Caco-2 (cell line): ENCODE data around the gene BABAM2. TPM values are rescaled to one million over a fixed set of nuclear protein-coding genes. Genes with fewer than 3 reads are reported as not detected.

Experiments
- BruUV-seq: library from RNA; stranded (reverse); fragments of 400-500 nt; replicated peaks from 2 replicates; lab custom pipeline; 2021; lab: Mats Ljungman, UMichigan
- CTCF ChIA-PET: fragments of 300-600 bp; sonication (Branson Sonifier 250); formaldehyde crosslinking; loops from one replicate; lab custom pipeline; 2022; ENCODE audit warnings: antibody characterized with exemption; lab: Charles Lee
- POLR2A ChIA-PET: fragments of 300-600 bp; sonication (Branson Sonifier 250); formaldehyde crosslinking; loops from one replicate; lab custom pipeline; 2022; ENCODE audit warnings: antibody characterized with exemption; lab: Charles Lee
- DNase-seq, 2 experiments: peaks; one replicate each; pipeline versions ENCODE4 v3.0.0 to v3.0.0-alpha.2; 2020 to 2022
- H3K27me3 ChIP-seq: replicated peaks from 2 replicates; pipeline ENCODE4 v1.6.0; 2011; ENCODE audit warnings: low read length; ENCODE audit not compliant: control insufficient read depth, insufficient read depth
- H3K36me3 ChIP-seq: 2 replicates; pipeline ENCODE4 v1.5.1; 2011; ENCODE audit warnings: low read length; ENCODE audit not compliant: control insufficient read depth, insufficient read depth
- H3K4me1 ChIP-seq: fragments of 250-450 bp; sonication (Bioruptor Pico); 2 replicates; pipeline ENCODE4 v1.5.1; 2020; ENCODE audit warnings: mild to moderate bottlenecking
- H3K4me3 ChIP-seq: 2 replicates; pipeline ENCODE4 v1.5.1; 2011; ENCODE audit warnings: low read depth, mild to moderate bottlenecking, control low read depth, low read length
- H3K9me3 ChIP-seq: fragments of 250-450 bp; sonication (Bioruptor Pico); 2 replicates; pipeline ENCODE4 v1.5.1; 2020; ENCODE audit warnings: mild to moderate bottlenecking, moderate library complexity
- H3K27ac Mint-ChIP-seq: one replicate; pipeline ENCODE4 v1.8.0; 2022; ENCODE audit warnings: mixed read lengths; ENCODE audit not compliant: unreplicated experiment
- H3K27me3 Mint-ChIP-seq: one replicate; pipeline ENCODE4 v1.8.0; 2022; ENCODE audit warnings: mixed read lengths; ENCODE audit not compliant: insufficient read depth, unreplicated experiment
- H3K36me3 Mint-ChIP-seq: one replicate; pipeline ENCODE4 v1.8.0; 2022; ENCODE audit warnings: mild to moderate bottlenecking, mixed read lengths; ENCODE audit not compliant: insufficient read depth, unreplicated experiment
- H3K4me1 Mint-ChIP-seq: one replicate; pipeline ENCODE4 v1.8.0; 2022; ENCODE audit warnings: low read depth, mixed read lengths; ENCODE audit not compliant: unreplicated experiment
- H3K4me3 Mint-ChIP-seq: one replicate; pipeline ENCODE4 v1.8.0; 2022; ENCODE audit warnings: mild to moderate bottlenecking, moderate library complexity, mixed read lengths; ENCODE audit not compliant: unreplicated experiment
- H3K9me3 Mint-ChIP-seq: one replicate; pipeline ENCODE4 v1.8.0; 2022; ENCODE audit warnings: mixed read lengths; ENCODE audit not compliant: unreplicated experiment
- intact Hi-C: fragments of 100-400 bp; cut with micrococcal nuclease; formaldehyde crosslinking; loops from one replicate; pipeline ENCODE4 v1.10.0; 2022; ENCODE audit not compliant: unreplicated experiment
- total RNA-seq: library from RNA; stranded (reverse); gene quantifications from 2 replicates; pipeline ENCODE4 v1.2.3, GENCODE V29; 2022
- TF ChIP-seq, protein P1 (sequence below), 2 experiments: fragments of 200-600 bp in 1 of 2; IDR thresholded peaks; 1 replicate in 1 of 2; 2 replicates in 1 of 2; pipeline versions ENCODE4 v1.5.1 to v1.8.0; 2011 to 2022; ENCODE audit warnings: antibody characterized with exemption in 1 of 2, control low read depth in 1 of 2, inconsistent platforms in 1 of 2, low read depth in 1 of 2, low read length in 1 of 2, mild to moderate bottlenecking in 1 of 2, moderate library complexity in 1 of 2; ENCODE audit not compliant: insufficient read depth in 1 of 2, severe bottlenecking in 1 of 2, unreplicated experiment in 1 of 2

Gene BABAM2
- total RNA-seq, 1 experiment from 2014 or later = 57.3 TPM

DNA sequence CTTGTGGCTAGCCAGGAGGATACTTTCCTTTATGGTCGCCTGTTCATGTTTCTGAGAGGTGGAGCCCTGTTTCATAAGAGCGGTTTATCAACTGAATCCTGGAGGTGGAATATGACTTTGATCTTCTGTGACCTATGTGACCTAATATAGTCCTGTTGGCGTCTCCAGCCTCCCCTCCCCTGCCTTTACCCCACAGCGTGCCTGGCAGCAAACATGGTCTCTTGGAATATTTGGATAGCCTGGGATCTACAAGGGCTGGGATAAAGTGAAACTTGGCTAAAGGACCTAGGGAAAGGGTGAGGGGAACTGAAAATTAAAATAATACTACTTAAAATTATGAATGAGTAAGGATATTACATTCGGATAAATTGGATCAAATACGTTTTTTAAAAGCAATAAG, 246.0 kb downstream of the BABAM2 start:
- CTCF ChIA-PET = no interaction called here
- Histone ChIP-seq H3K4me3 (no peak overlapping the region), H3K27me3 (no peaks in the 10 kb centered on the region), H3K4me1 (peaks cover 5% of the 10 kb centered on the region; the same call in 1 of the 2 replicates), H3K9me3 (no peaks in the 10 kb centered on the region), H3K36me3 (0 out of 2 replicates have a peak, but pooled peaks cover 1% of the 10 kb centered on the region)
- TF ChIP-seq, protein P1, sequence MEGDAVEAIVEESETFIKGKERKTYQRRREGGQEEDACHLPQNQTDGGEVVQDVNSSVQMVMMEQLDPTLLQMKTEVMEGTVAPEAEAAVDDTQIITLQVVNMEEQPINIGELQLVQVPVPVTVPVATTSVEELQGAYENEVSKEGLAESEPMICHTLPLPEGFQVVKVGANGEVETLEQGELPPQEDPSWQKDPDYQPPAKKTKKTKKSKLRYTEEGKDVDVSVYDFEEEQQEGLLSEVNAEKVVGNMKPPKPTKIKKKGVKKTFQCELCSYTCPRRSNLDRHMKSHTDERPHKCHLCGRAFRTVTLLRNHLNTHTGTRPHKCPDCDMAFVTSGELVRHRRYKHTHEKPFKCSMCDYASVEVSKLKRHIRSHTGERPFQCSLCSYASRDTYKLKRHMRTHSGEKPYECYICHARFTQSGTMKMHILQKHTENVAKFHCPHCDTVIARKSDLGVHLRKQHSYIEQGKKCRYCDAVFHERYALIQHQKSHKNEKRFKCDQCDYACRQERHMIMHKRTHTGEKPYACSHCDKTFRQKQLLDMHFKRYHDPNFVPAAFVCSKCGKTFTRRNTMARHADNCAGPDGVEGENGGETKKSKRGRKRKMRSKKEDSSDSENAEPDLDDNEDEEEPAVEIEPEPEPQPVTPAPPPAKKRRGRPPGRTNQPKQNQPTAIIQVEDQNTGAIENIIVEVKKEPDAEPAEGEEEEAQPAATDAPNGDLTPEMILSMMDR (IDR thresholded peaks at IDR 0.05; ENCODE audit: insufficient read depth in 1 of 2, low read depth in 1 of 2, low read length in 1 of 2, severe bottlenecking in 1 of 2, unreplicated experiment in 1 of 2) = no peak
- no peaks in the 10 kb centered on the region for H3K9me3 Mint-ChIP-seq
- peaks cover 18% of the 10 kb centered on the region for H3K36me3 Mint-ChIP-seq
- no TSS peak for BruUV-seq
- no peak for DNase-seq
- no peak overlapping the region for H3K27ac Mint-ChIP-seq
- H3K4me3 Mint-ChIP-seq = no peak overlapping the region
- no peaks in the 10 kb centered on the region for H3K27me3 Mint-ChIP-seq
- H3K4me1 Mint-ChIP-seq = no peaks in the 10 kb centered on the region
- POLR2A ChIA-PET = no interaction called here
- intact Hi-C loops = no loop called here

DNA sequence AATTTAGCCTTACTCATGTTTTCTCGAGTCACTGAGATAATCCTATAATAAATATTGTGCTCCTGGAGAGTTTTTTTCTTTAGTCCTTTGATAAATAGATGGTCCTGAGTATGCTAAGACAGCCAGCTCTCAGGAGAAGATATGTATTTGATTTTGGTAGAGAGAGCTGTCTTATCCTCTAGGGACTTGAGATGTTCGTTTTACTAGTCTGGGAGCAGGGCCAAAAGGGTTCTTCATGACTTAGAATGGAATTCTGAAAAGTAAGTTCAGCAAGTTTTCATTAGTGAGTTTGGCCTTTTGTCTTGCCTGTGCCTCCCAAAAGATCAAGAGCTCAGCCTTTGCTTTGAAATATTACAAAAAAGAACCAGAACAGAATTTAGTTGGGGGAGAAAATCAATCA, 246.7 kb downstream of the BABAM2 start:
- no peaks in the 10 kb centered on the region for H3K9me3 Mint-ChIP-seq
- no peaks in the 10 kb centered on the region for H3K27me3 Mint-ChIP-seq
- H3K9me3 ChIP-seq = no peaks in the 10 kb centered on the region
- 0 out of 2 replicates have a peak, but pooled peaks cover 1% of the 10 kb centered on the region for H3K36me3 ChIP-seq
- no peak overlapping the region for H3K4me3 Mint-ChIP-seq
- H3K36me3 Mint-ChIP-seq = peaks cover 11% of the 10 kb centered on the region
- TF ChIP-seq, protein P1 (IDR thresholded peaks at IDR 0.05; ENCODE audit: insufficient read depth in 1 of 2, low read depth in 1 of 2, low read length in 1 of 2, severe bottlenecking in 1 of 2, unreplicated experiment in 1 of 2) = no peak
- no peak for DNase-seq
- intact Hi-C loops = no loop called here
- H3K4me3 ChIP-seq = no peak overlapping the region
- H3K27me3 ChIP-seq = no peaks in the 10 kb centered on the region
- CTCF ChIA-PET = no interaction called here
- H3K27ac Mint-ChIP-seq = no peak overlapping the region
- no peaks in the 10 kb centered on the region for H3K4me1 Mint-ChIP-seq
- peaks cover 5% of the 10 kb centered on the region; the same call in 1 of the 2 replicates for H3K4me1 ChIP-seq
- BruUV-seq = no TSS peak
- POLR2A ChIA-PET = no interaction called here

DNA sequence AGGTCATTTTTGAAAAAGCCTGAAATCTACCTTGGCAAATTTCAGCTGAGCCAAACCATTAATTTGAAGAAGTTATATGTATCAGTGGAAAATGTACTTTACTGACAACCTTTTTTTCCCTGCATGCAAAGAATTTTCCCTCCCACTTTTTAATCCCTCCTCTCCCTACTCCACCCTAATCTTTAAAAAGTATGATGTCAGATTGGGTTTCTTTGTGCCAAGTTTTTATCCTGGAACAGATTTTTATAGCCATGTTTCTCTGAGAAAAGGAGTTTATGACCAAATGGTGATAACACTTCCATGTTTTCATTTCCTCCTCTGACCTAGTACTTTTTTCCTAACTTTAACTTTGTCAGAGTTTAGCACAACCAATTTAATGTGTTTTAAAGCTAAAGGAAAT, 251.9 kb downstream of the BABAM2 start:
- Histone ChIP-seq H3K27me3 (no peaks in the 10 kb centered on the region), H3K36me3 (0 out of 2 replicates have a peak, but pooled peaks cover 1% of the 10 kb centered on the region), H3K9me3 (no peaks in the 10 kb centered on the region), H3K4me1 (no peaks in the 10 kb centered on the region), H3K4me3 (no peak overlapping the region)
- Mint-ChIP-seq H3K27ac (no peak overlapping the region), H3K9me3 (peaks cover 10% of the 10 kb centered on the region), H3K27me3 (no peaks in the 10 kb centered on the region), H3K4me1 (no peaks in the 10 kb centered on the region), H3K36me3 (no peaks in the 10 kb centered on the region), H3K4me3 (no peak overlapping the region)
- TF ChIP-seq, protein P1 (IDR thresholded peaks at IDR 0.05; ENCODE audit: insufficient read depth in 1 of 2, low read depth in 1 of 2, low read length in 1 of 2, severe bottlenecking in 1 of 2, unreplicated experiment in 1 of 2) = no peak
- intact Hi-C loops = no loop called here
- ChIA-PET CTCF (no interaction called here), POLR2A (no interaction called here)
- no peak for DNase-seq
- no TSS peak for BruUV-seq
